K562 (cell line): Measurements from ENCODE around the gene MPDZ. TPM values are rescaled to one million over a fixed set of nuclear protein-coding genes. Genes with fewer than 3 reads are reported as not detected.

Experiments used
- FUS ChIP-seq: fragments of 200-400 bp; formaldehyde crosslinking; optimal IDR thresholded peaks from 2 replicates; pipeline ENCODE3; 2017; ENCODE audit warnings: low read depth, low read length
- GATAD2B ChIP-seq: fragments of 450-650 bp; IDR thresholded peaks from 2 replicates; pipeline ENCODE4 v1.6.1; 2017; ENCODE audit warnings: mild to moderate bottlenecking, borderline replicate concordance
- HDAC3 ChIP-seq: fragments of 450-650 bp; IDR thresholded peaks from 2 replicates; pipeline ENCODE4 v1.6.1; 2018; ENCODE audit warnings: borderline replicate concordance, mild to moderate bottlenecking, moderate library complexity; ENCODE audit not compliant: partially characterized antibody
- HDAC8 ChIP-seq: fragments of 450-650 bp; IDR thresholded peaks from 2 replicates; pipeline ENCODE4 v1.6.1; 2016; ENCODE audit warnings: mild to moderate bottlenecking, missing genetic modification characterization, moderate library complexity, missing compliant biosample characterization
- HIVEP1 ChIP-seq: fragments of 250-450 bp; sonication (Bioruptor Pico); IDR thresholded peaks from 2 replicates; pipeline ENCODE4 v1.4.0; 2020; ENCODE audit warnings: mild to moderate bottlenecking
- HLTF ChIP-seq: fragments of 450-650 bp; IDR thresholded peaks from 2 replicates; pipeline ENCODE4 v1.6.1; 2016
- KLF6 ChIP-seq: fragments of 250-450 bp; sonication (Bioruptor Pico); IDR thresholded peaks from 2 replicates; pipeline ENCODE4 v1.4.0; 2020; ENCODE audit warnings: mild to moderate bottlenecking, moderate library complexity, borderline replicate concordance
- MAZ ChIP-seq, 2 experiments: fragments of 450-650 bp in 1 of 2; sonication (generic) in 1 of 2; formaldehyde crosslinking; IDR thresholded peaks in 1 of 2; conservative IDR thresholded peaks in 1 of 2; 2 replicates each; pipeline versions ENCODE4 v1.4.0 to v1.5.0; 2020; ENCODE audit warnings: mild to moderate bottlenecking in 1 of 2, missing genetic modification reagents in 1 of 2
- MTA2 ChIP-seq: fragments of 450-650 bp; IDR thresholded peaks from 2 replicates; pipeline ENCODE4 v1.6.1; 2016; ENCODE audit warnings: low read depth
- NFYB ChIP-seq: IDR thresholded peaks from 2 replicates; pipeline ENCODE4 v1.6.1; 2011; ENCODE audit warnings: mild to moderate bottlenecking, moderate library complexity; ENCODE audit not compliant: insufficient read length; ENCODE audit errors: extremely low read depth
- OTX1 ChIP-seq: fragments of 450-650 bp; formaldehyde crosslinking; IDR thresholded peaks from 2 replicates; pipeline ENCODE4 v1.4.0; 2022; ENCODE audit warnings: mild to moderate bottlenecking
- PCBP1 ChIP-seq: fragments of 200-400 bp; formaldehyde crosslinking; IDR thresholded peaks from 2 replicates; pipeline ENCODE4 v1.6.1; 2018; ENCODE audit warnings: mild to moderate bottlenecking, low read depth, low read length; ENCODE audit not compliant: poor library complexity, severe bottlenecking
- PCBP2 ChIP-seq: fragments of 200-400 bp; formaldehyde crosslinking; IDR thresholded peaks from 2 replicates; pipeline ENCODE4 v1.6.1; 2018; ENCODE audit warnings: low read length, low read depth, mild to moderate bottlenecking, moderate library complexity; ENCODE audit not compliant: poor library complexity, severe bottlenecking
- PHF21A ChIP-seq: fragments of 450-650 bp; IDR thresholded peaks from 2 replicates; pipeline ENCODE4 v1.6.1; 2017; ENCODE audit warnings: low read depth, borderline replicate concordance
- RBM34 ChIP-seq: fragments of 200-400 bp; formaldehyde crosslinking; IDR thresholded peaks from 2 replicates; pipeline ENCODE4 v1.6.1; 2018; ENCODE audit warnings: low read length, borderline replicate concordance; ENCODE audit not compliant: insufficient read depth
- RFX1 ChIP-seq: fragments of 450-650 bp; IDR thresholded peaks from 2 replicates; pipeline ENCODE4 v1.6.1; 2016; ENCODE audit warnings: mild to moderate bottlenecking, moderate library complexity
- TCF7 ChIP-seq: sonication (generic); IDR thresholded peaks from 2 replicates; pipeline ENCODE4 v1.6.1; 2016; ENCODE audit warnings: antibody characterized with exemption, borderline replicate concordance
- XRCC3 ChIP-seq: fragments of 450-650 bp; IDR thresholded peaks from 2 replicates; pipeline ENCODE4 v1.6.1; 2017; ENCODE audit warnings: mild to moderate bottlenecking, moderate library complexity
- XRCC5 ChIP-seq: fragments of 200-400 bp; formaldehyde crosslinking; IDR thresholded peaks from 2 replicates; pipeline ENCODE4 v1.6.1; 2017; ENCODE audit warnings: low read depth, mild to moderate bottlenecking, low read length
- ZFPM2 ChIP-seq: fragments of 250-450 bp; sonication (Bioruptor Pico); IDR thresholded peaks from 2 replicates; pipeline ENCODE4 v1.5.1; 2022; ENCODE audit warnings: mild to moderate bottlenecking
- ZNF143 ChIP-seq: sonication (generic); formaldehyde crosslinking; IDR thresholded peaks from 2 replicates; pipeline ENCODE4 v1.9.0; 2022; ENCODE audit warnings: mild to moderate bottlenecking, missing genetic modification reagents
- ZNF224 ChIP-seq: sonication (generic); formaldehyde crosslinking; IDR thresholded peaks from 2 replicates; pipeline ENCODE4 v1.8.0; 2022; ENCODE audit warnings: mild to moderate bottlenecking, missing genetic modification reagents
- ZNF384 ChIP-seq: IDR thresholded peaks from 2 replicates; pipeline ENCODE4 v1.6.1; 2012; ENCODE audit warnings: low read depth, low read length, improper control_type of control experiment
- polyA plus RNA-seq, 8 experiments: library from polyadenylated mRNA; depleted of rRNA in 4 of 8; stranded (reverse) in 5 of 8; unstranded in 3 of 8; fragments of >200 nt; fragmentation: Nextera tagmentation in 2 of 8; fragmentation: Illumina TruSeq in 1 of 8; extraction: Ambion mirVana in 2 of 8; extraction: Trizol in 1 of 8; gene quantifications; 2 replicates each; pipeline versions ENCODE4 v1.2.1 to v1.2.3, GENCODE V29; 2011 to 2014; ENCODE audit warnings: inconsistent platforms in 1 of 8, missing spikeins in 1 of 8
- total RNA-seq, 7 experiments: library from RNA; depleted of rRNA in 6 of 7; stranded (reverse); fragments of >200 nt in 6 of 7; fragmentation: Illumina TruSeq in 2 of 7; extraction: Trizol in 2 of 7; gene quantifications; 2 replicates each; pipeline versions ENCODE4 v1.2.1 to v1.2.3, GENCODE V29; 2011 to 2021; ENCODE audit warnings: low replicate concordance in 1 of 7
- TF ChIP-seq, protein P1 (sequence below): fragments of 200-800 bp; sonication (Bioruptor generic); IDR thresholded peaks from 2 replicates; pipeline ENCODE4 v1.6.1; 2016; ENCODE audit warnings: missing genetic modification characterization, missing compliant biosample characterization

The MPDZ gene
- total and polyA plus RNA-seq, 9 of the 15 experiments (the other 6 are each of a cell fraction or from before 2014, with no cell fraction given): 3.9 to 13.2 (median 5.7) TPM

GRCh38 chr9:13279284-13280141 lies at the start of gene MPDZ (continued):
- TF ChIP-seq, protein P1, sequence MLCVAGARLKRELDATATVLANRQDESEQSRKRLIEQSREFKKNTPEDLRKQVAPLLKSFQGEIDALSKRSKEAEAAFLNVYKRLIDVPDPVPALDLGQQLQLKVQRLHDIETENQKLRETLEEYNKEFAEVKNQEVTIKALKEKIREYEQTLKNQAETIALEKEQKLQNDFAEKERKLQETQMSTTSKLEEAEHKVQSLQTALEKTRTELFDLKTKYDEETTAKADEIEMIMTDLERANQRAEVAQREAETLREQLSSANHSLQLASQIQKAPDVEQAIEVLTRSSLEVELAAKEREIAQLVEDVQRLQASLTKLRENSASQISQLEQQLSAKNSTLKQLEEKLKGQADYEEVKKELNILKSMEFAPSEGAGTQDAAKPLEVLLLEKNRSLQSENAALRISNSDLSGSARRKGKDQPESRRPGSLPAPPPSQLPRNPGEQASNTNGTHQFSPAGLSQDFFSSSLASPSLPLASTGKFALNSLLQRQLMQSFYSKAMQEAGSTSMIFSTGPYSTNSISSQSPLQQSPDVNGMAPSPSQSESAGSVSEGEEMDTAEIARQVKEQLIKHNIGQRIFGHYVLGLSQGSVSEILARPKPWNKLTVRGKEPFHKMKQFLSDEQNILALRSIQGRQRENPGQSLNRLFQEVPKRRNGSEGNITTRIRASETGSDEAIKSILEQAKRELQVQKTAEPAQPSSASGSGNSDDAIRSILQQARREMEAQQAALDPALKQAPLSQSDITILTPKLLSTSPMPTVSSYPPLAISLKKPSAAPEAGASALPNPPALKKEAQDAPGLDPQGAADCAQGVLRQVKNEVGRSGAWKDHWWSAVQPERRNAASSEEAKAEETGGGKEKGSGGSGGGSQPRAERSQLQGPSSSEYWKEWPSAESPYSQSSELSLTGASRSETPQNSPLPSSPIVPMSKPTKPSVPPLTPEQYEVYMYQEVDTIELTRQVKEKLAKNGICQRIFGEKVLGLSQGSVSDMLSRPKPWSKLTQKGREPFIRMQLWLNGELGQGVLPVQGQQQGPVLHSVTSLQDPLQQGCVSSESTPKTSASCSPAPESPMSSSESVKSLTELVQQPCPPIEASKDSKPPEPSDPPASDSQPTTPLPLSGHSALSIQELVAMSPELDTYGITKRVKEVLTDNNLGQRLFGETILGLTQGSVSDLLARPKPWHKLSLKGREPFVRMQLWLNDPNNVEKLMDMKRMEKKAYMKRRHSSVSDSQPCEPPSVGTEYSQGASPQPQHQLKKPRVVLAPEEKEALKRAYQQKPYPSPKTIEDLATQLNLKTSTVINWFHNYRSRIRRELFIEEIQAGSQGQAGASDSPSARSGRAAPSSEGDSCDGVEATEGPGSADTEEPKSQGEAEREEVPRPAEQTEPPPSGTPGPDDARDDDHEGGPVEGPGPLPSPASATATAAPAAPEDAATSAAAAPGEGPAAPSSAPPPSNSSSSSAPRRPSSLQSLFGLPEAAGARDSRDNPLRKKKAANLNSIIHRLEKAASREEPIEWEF: no peak
- TF ChIP-seq HDAC3 (no peak), HDAC8 (no peak), ZNF224 (CRISPR knock-in tag) (no peak), ZNF143 (CRISPR knock-in tag) (no peak), RFX1 (no peak), XRCC5 (no peak), PCBP1 (no peak), HLTF (no peak), PHF21A (no peak), KLF6 (CRISPR knock-in tag) (no peak), HIVEP1 (CRISPR knock-in tag) (no peak), ZNF384 (no peak), MTA2 (no peak), ZFPM2 (no peak), OTX1 (CRISPR knock-in tag) (no peak), TCF7 (no peak), FUS (no peak), XRCC3 (no peak), MAZ (CRISPR knock-in tag; conservative IDR thresholded peaks at IDR 0.05 in 1 of 2, IDR thresholded peaks at IDR 0.05 in 1 of 2) (no peak; a peak in 1 of 4 replicates), NFYB (peak; percentile 34), GATAD2B (no peak), RBM34 (no peak), PCBP2 (no peak)
